BLaER1 treated with 17β-estradiol and CSF1 and Interleukin-3, amounts not matched to agents 10 nM and 100 nM (cell line): ENCODE measurements around the gene HEPHL1.
"Not testable (repeated sequence)": the region's sequence is repeated elsewhere in the genome, so short reads cannot be mapped to it uniquely, and the experiment has no call there.

Experiments used
- H3K27ac ChIP-seq, 11 experiments: shearing (Covaris generic); formaldehyde crosslinking; 2 replicates each; pipeline ENCODE4 v1.8.1; 2022
- H3K27me3 ChIP-seq, 11 experiments: shearing (Covaris generic); formaldehyde crosslinking; 2 replicates each; pipeline ENCODE4 v1.8.1; 2022
- H3K36me3 ChIP-seq, 11 experiments: shearing (Covaris generic); formaldehyde crosslinking; 2 replicates each; pipeline ENCODE4 v1.8.1; 2022
- H3K4me1 ChIP-seq, 10 experiments: shearing (Covaris generic); formaldehyde crosslinking; 2 replicates each; pipeline ENCODE4 v1.8.1; 2022
- H3K4me2 ChIP-seq, 11 experiments: shearing (Covaris generic); formaldehyde crosslinking; 2 replicates each; pipeline ENCODE4 v1.8.1; 2022
- H3K4me3 ChIP-seq, 10 experiments: shearing (Covaris generic); formaldehyde crosslinking; 2 replicates each; pipeline ENCODE4 v1.8.1; 2022
- H3K9ac ChIP-seq, 11 experiments: shearing (Covaris generic); formaldehyde crosslinking; 2 replicates each; pipeline ENCODE4 v1.8.1; 2022
- H3K9me3 ChIP-seq, 11 experiments: shearing (Covaris generic); formaldehyde crosslinking; replicated peaks in 1 of 11; 2 replicates each; pipeline ENCODE4 v1.8.1; 2022
- H4K20me1 ChIP-seq, 11 experiments: shearing (Covaris generic); formaldehyde crosslinking; 2 replicates each; pipeline ENCODE4 v1.8.1; 2022
- Cebpa-rat ChIP-seq, 11 experiments: shearing (Covaris generic); IDR thresholded peaks; 2 replicates each; pipeline ENCODE4 v1.8.1; 2022

HEPHL1 gene

DNA sequence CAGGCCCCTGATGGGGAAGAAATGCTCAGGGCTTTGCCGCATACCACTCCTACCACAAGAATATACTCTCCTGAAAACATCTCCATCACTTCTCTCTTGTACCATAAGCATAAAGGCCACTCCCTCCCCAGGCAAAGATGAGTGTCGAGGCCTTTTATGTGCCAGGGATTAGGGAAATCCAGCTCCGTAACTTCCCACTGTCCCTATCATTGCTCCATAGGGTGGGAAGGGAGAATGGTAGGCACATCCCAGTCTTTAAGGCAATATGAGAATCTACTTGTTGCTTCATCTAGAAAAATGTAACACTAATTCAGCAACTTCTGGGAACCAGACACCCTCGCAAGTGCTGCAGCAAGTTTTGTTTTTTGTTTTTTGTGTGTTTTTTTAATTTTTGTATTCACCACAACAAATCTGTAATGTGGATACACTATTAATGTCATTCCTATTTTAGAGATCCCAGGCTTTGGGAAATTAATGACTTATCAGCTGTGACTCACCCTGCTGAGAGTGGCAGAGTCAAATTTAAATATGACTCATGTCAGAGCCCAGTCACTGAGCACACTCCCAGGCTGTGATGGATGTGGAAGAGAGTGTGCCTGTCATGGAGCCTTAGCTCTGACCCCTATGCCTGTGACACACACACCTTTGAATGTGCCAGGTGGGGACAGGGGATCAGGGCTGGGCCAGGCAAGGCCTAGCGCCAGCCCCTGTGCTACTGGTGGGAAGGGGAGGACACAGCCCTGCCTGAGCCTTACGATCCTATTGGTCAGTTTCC is 130.9 kb downstream of the HEPHL1 start:
- H3K27me3 ChIP-seq = no peaks in the 10 kb centered on the region
- peaks cover 30 to 78% (median 67%) of the 10 kb centered on the region in 11 experiments; a peak in 20 of 22 replicates for H4K20me1 ChIP-seq
- H3K4me1 ChIP-seq = peaks cover 29 to 69% (median 59%) of the 10 kb centered on the region in 10 experiments
- H3K36me3 ChIP-seq = peaks cover 22 to 46% (median 37%) of the 10 kb centered on the region in 11 experiments
- no peak overlapping the region for H3K4me3 ChIP-seq
- no peak for TF ChIP-seq Cebpa-rat (IDR thresholded peaks at IDR 0.05)
- peak overlapping the region in 8 of 11 experiments; percentile 8 to 91 (median 71); a peak in 12 of 22 replicates for H3K4me2 ChIP-seq
- no peak overlapping the region for H3K9ac ChIP-seq
- H3K27ac ChIP-seq = peak overlapping the region in 4 of 11 experiments; percentile 2 to 55 (median 39); a peak in 4 of 22 replicates
- H3K9me3 ChIP-seq = peaks cover 0 to 23% (median 19%) of the 10 kb centered on the region in 11 experiments; a peak in 19 of 22 replicates

DNA sequence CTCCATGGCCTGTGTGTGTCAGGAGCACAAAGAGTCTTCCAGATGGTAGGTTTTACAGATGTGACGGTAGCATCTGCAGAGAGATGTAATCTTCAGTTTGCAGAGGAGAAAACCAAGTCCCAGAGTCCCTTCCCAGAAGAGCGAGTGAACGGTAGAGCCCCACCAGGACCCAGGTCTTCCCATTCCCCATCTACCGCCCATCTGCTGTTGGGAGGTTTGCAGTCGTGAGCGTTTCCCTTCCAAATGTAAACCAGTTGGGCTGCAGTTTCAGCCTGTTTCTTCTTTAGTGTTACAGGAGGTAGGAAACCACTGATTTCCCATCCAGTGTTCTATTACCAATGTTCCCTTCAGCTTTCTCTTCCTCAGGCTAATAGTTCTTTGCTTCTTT is 131.5 kb downstream of the HEPHL1 start:
- H3K27ac ChIP-seq = peak overlapping the region in 2 of 11 experiments; percentile 2 to 55; a peak in 3 of 22 replicates
- H3K9me3 ChIP-seq = peaks cover 0 to 24% (median 19%) of the 10 kb centered on the region in 11 experiments; a peak in 19 of 22 replicates
- H3K9ac ChIP-seq = no peak overlapping the region
- H3K36me3 ChIP-seq = peaks cover 22 to 46% (median 37%) of the 10 kb centered on the region in 11 experiments
- no peaks in the 10 kb centered on the region for H3K27me3 ChIP-seq
- H3K4me2 ChIP-seq = peak overlapping the region in 8 of 11 experiments; percentile 8 to 91 (median 71); a peak in 11 of 22 replicates
- H3K4me1 ChIP-seq = peaks cover 24 to 64% (median 54%) of the 10 kb centered on the region in 10 experiments
- H4K20me1 ChIP-seq = peaks cover 26 to 72% (median 62%) of the 10 kb centered on the region in 11 experiments; a peak in 20 of 22 replicates
- no peak for TF ChIP-seq Cebpa-rat (IDR thresholded peaks at IDR 0.05)
- no peak overlapping the region for H3K4me3 ChIP-seq

DNA sequence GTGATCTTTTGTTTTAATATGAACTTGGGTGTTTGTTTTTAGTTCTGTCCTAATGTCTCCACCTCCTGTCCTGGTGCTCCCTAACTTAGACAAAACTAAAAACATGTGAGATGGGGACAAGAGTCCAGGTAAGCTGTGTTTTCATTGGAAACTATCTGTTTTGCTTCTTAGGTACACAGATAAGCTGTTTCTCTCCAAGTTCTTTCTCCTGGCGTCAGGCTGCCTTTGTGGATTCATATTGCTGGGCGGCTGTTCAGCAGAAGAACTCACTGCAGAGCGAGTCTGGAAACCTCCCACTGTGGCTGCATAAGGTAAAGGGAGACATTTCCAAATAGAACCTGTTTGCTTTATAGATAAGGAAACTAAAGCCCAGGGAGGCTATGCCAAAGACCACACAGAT is 132.2 kb downstream of the HEPHL1 start:
- H3K27me3 ChIP-seq = no peaks in the 10 kb centered on the region
- H3K9ac ChIP-seq = no peak overlapping the region
- H3K4me3 ChIP-seq = no peak overlapping the region
- peak overlapping the region in 3 of 11 experiments; percentile 88 to 91 (median 91); a peak in 5 of 22 replicates for H3K4me2 ChIP-seq
- H4K20me1 ChIP-seq = peaks cover 26 to 66% (median 55%) of the 10 kb centered on the region in 11 experiments; a peak in 20 of 22 replicates
- H3K36me3 ChIP-seq = peaks cover 22 to 46% (median 37%) of the 10 kb centered on the region in 11 experiments
- peak overlapping the region in 1 of 11 experiments; percentile 55; a peak in 1 of 22 replicates for H3K27ac ChIP-seq
- no peak for TF ChIP-seq Cebpa-rat (IDR thresholded peaks at IDR 0.05)
- peaks cover 21 to 61% (median 50%) of the 10 kb centered on the region in 10 experiments for H3K4me1 ChIP-seq
- H3K9me3 ChIP-seq = peaks cover 0 to 29% (median 19%) of the 10 kb centered on the region in 11 experiments; a peak in 19 of 22 replicates

DNA sequence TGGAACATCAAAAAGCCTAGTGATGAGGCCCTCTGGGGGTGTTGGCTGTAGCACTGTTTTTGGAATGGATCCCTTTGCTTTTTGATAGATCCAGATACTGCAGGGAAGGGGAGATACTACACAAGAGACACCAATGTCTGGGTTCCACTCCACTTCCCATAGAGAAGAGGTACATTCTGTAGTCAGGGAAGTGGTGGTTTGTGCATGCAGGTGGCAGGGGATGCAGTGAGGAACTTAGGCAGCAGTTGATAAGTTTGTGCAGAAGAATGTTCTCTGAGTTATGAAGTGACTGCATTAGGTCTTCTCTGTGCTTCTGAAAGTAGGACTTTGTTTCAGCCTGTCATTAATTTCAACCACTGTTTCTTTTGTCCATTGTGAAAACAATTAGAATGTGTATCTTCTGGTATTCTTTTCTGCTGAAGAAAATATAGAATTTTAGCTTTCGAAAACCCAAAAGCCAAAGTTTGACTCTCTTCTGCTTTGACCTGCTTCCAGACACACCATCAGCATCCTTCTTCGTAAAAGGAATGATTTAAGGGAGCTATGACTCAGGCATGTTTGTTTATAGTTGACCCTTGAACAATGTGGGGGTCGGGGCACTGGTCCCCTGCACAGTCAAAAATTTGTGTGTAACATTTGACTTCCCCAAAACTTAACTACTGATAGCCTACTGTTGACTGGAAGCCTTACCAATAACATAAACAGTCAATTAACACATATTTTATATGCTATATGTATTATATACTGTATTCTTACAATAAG is 133.1 kb downstream of the HEPHL1 start:
- H3K36me3 ChIP-seq = peaks cover 22 to 46% (median 37%) of the 10 kb centered on the region in 11 experiments
- peaks cover 0 to 37% (median 22%) of the 10 kb centered on the region in 11 experiments; a peak in 19 of 22 replicates for H3K9me3 ChIP-seq
- TF ChIP-seq Cebpa-rat (IDR thresholded peaks at IDR 0.05) = no peak
- H3K4me2 ChIP-seq = peak overlapping the region in 2 of 11 experiments; percentile 3 to 91; a peak in 2 of 22 replicates
- H3K27ac ChIP-seq = no peak overlapping the region
- H3K4me3 ChIP-seq = no peak overlapping the region
- no peak overlapping the region for H3K9ac ChIP-seq
- H4K20me1 ChIP-seq = peaks cover 26 to 56% (median 48%) of the 10 kb centered on the region in 11 experiments; a peak in 20 of 22 replicates
- H3K4me1 ChIP-seq = peaks cover 13 to 54% (median 43%) of the 10 kb centered on the region in 10 experiments
- no peaks in the 10 kb centered on the region for H3K27me3 ChIP-seq

DNA sequence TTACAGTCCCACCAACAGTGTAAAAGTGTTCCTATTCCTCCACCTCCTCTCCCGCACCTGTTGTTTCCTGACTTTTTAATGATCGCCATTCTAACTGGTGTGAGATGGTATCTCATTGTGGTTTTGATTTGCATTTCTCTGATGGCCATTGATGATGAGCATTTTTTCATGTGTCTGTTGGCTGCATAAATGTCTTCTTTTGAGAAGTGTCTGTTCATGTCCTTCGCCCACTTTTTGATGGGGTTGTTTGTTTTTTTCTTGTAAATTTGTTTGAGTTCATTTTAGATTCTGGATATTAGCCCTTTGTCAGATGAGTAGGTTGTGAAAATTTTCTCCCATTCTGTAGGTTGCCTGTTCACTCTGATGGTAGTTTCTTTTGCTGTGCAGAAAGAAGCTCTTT is 136.2 kb downstream of the HEPHL1 start:
- Histone ChIP-seq H4K20me1 (peaks cover 11 to 26% (median 18%) of the 10 kb centered on the region in 11 experiments; a peak in 20 of 22 replicates), H3K4me1 (peaks cover 0 to 23% (median 14%) of the 10 kb centered on the region in 10 experiments; a peak in 18 of 20 replicates), H3K36me3 (peaks cover 24 to 60% (median 50%) of the 10 kb centered on the region in 11 experiments), H3K9me3 (peaks cover 8 to 63% (median 44%) of the 10 kb centered on the region in 11 experiments)
- not testable (repeated sequence) for H3K4me2 ChIP-seq, H3K27me3 ChIP-seq, H3K27ac ChIP-seq, H3K4me3 ChIP-seq, H3K9ac ChIP-seq
